ENCODE data around the gene DTHD1.
A peak's percentile ranks its signal among the peaks of the same experiment; 100 is the strongest.

The DTHD1 gene

GRCh38 chr4:36281384-36282106, at the start of gene DTHD1:
TSS of gene DTHD1 (plus strand) at chr4:36281616. CDS start at chr4:36281759, 143 bp downstream.
- DNase-seq: peak; percentile 67

GRCh38 chr4:36233567-36234266, 47.7 kb upstream of the DTHD1 start:
- no peak for DNase-seq

DNA sequence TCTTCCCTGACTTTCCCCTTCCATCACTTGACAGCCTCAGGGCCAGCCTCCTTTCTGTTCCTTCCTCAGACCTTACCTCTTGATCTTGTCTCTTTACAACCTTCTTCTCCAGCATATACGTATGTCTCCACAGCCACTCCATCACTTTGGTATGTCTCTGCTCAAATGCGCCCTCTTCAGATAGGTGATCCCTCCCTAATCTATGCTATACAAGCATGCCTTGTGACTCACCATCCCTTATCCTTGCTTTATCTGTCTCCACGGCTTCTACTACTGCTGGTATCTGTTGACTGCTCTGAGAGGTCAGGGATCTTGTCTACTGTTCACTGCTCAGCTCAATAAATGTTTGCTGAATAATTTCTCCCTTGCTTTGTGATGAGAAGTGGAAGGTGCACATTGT, 46.1 kb upstream of the DTHD1 start:
- DNase-seq: no peak

GRCh38 chr4:36236159-36236558, 45.3 kb upstream of the DTHD1 start:
- DNase-seq: no peak

- peak; percentile 33 for DNase-seq
Observed at GRCh38 chr4:36237366-36238313, 43.8 kb upstream of the DTHD1 start.

GRCh38 chr4:36241771-36242170, 39.6 kb upstream of the DTHD1 start:
- DNase-seq: peak; percentile 70

DNA sequence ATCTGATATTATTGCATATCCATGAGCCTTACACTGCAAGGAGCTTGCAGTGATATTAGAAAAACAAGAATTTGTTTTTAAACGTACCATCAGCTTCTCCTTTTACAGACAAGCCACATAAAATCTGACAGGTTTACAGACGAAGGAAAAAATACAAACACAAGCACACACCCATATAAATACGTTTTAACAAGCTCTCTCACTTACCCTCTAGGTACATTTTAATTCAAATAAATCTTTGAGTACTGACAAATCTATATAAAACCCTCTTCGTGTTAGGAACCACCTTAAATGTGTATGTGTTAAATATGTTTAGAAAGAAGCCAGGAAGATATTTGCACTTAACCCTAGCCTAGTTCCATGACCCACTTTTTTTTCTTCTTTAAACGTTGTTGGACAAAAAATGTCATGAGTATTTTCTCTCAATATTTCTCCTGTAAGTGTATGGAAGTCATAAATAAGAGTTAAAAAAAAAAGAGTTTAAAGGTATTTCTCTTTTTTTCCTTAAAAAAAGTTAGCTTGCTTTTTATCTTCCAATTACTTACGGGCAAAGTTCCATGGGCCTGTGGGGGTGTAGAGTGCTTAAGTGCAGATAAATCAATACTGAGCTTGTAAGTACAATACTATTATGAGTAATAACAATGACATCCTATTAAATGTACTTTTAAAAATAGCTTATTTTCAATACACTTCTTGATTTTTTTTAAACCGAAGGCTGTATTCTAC, 38.6 kb upstream of the DTHD1 start:
- DNase-seq: no peak

DNA sequence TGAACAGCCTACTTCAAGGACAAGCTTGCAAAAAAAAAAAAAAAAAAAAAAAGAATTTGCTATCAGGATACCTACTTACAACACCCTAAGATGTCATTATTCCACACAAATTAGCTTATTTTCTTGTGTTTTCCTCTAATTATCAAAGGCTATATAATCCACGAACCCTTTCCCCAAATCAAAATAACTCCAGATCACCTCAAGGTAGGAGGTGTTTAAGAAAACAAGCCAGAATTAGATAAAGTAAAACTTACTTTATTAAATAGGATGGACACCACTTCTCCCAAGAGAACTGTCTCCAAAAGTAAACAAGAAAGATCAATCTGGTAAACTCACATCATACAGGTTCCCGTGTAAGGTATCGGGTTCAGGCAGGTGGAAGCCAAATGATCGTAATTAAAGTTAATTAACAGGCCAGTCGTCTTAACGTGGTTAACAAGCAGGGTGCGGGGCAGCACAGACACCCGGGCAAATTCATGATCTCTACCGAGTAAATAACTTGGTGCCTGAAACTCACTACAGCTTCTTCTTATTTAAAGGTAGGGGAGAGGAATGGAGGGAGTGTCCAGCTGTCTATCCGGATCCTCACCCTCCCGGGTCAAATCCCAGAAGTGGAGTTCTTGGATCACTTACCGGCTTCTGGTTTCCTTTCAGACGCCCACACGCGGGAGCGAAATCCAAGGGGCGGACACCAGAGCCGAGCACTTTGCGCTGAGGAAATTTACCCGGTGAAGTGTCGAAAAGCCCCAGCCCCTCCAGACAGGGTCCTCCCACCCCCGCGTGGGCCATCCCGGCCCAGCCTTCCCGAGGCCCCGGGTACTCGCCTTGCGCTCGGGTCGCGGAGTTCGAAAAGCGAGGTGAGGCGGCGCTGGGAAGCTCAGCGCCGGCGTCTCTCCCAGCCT, 37.8 kb upstream of the DTHD1 start:
- DNase-seq: peak; percentile 56

- peak; percentile 81 for DNase-seq
Observed at GRCh38 chr4:36244257-36245082, 36.9 kb upstream of the DTHD1 start, which contains the start of gene ARAP2. TSS of gene ARAP2 (minus strand) at chr4:36244514. CDS start at chr4:36229486, 15,028 bp downstream.

GRCh38 chr4:36249610-36250009, 31.8 kb upstream of the DTHD1 start:
- no peak for DNase-seq

- DNase-seq: peak; percentile 28
Observed at GRCh38 chr4:36251983-36252382, 29.4 kb upstream of the DTHD1 start.

GRCh38 chr4:36254371-36254770, 27.0 kb upstream of the DTHD1 start:
- DNase-seq: no peak

DNA sequence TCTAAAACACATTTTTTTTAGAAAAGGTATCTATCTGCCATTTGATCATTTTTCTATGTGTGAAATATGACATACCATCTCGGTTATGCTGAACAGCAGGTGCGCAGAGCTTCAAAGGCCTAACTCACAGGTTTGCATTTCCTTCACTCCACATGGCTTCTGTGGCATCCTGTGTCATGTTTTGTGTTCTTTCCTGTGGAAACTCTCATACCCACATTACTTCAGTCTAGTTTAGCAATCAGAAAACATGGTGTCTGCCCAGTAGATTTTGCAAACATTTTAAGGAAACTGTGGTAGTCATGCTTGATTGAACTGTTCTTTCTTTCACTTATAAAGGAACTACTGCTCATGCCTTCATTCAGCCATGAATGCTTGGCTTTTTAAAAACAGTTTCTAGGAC, 25.8 kb upstream of the DTHD1 start:
- peak; percentile 84 for DNase-seq

GRCh38 chr4:36256398-36256891, 25.0 kb upstream of the DTHD1 start:
- DNase-seq: no peak

- no peak for DNase-seq
Observed at GRCh38 chr4:36260731-36261130, 20.7 kb upstream of the DTHD1 start.

GRCh38 chr4:36264207-36264826, 17.1 kb upstream of the DTHD1 start:
- no peak for DNase-seq

GRCh38 chr4:36267486-36268268, 13.7 kb upstream of the DTHD1 start:
- DNase-seq: no peak

DNA sequence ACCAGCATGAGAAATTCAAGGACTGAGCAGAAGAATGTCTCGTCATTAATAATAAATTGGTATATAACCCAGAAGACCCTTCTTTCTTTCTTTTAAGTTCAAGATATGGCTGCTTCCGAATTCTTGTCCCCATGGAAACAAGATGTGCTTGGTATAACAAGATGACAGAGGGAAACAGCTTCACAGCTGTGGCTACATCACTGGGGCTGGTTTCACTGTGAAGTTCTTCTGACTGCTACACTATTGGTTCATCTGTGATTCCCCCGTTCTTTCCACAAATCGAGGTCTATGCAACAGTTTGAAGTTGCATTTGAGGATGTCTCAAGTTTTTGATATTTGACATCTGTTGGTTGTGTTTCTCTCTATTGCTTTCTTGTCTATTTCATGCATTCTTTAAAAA, 12.3 kb upstream of the DTHD1 start:
- DNase-seq: peak; percentile 81

Data from CD4-positive, alpha-beta T cell treated with Interleukin-10 for 1 hour (primary cell).